Rectal smooth muscle tissue (tissue), 1 donor: ENCODE data around the gene NINL.

Experiments
- H3K27ac ChIP-seq: one replicate; pipeline ENCODE4 v1.7.0; 2013; ENCODE audit warnings: low read depth, low read length, inconsistent platforms
- H3K27me3 ChIP-seq: one replicate; pipeline ENCODE4 v1.7.0; 2013; ENCODE audit warnings: low read length; ENCODE audit not compliant: control insufficient read depth, insufficient read depth
- H3K36me3 ChIP-seq: one replicate; pipeline ENCODE4 v1.7.0; 2013; ENCODE audit warnings: low read length; ENCODE audit not compliant: control insufficient read depth, insufficient read depth
- H3K4me1 ChIP-seq: one replicate; pipeline ENCODE4 v1.7.0; 2013; ENCODE audit warnings: low read length; ENCODE audit not compliant: control insufficient read depth, insufficient read depth
- H3K4me3 ChIP-seq: one replicate; pipeline ENCODE4 v1.7.0; 2013; ENCODE audit warnings: low read length
- H3K9ac ChIP-seq: one replicate; pipeline ENCODE4 v1.7.0; 2013; ENCODE audit warnings: low read length

Gene NINL

GRCh38 chr20:25498280-25498606 lies 87.1 kb downstream of the NINL start:
- H3K4me1 ChIP-seq: no peaks in the 10 kb centered on the region
- peaks cover 3% of the 10 kb centered on the region for H3K36me3 ChIP-seq
- H3K27me3 ChIP-seq: no peaks in the 10 kb centered on the region
- H3K9ac ChIP-seq: no peak overlapping the region
- H3K27ac ChIP-seq: no peak overlapping the region
- no peak overlapping the region for H3K4me3 ChIP-seq

GRCh38 chr20:25497586-25498279 lies 87.6 kb downstream of the NINL start:
- H3K4me3 ChIP-seq: no peak overlapping the region
- H3K27ac ChIP-seq: no peak overlapping the region
- no peaks in the 10 kb centered on the region for H3K4me1 ChIP-seq
- H3K27me3 ChIP-seq: no peaks in the 10 kb centered on the region
- no peak overlapping the region for H3K9ac ChIP-seq
- no peaks in the 10 kb centered on the region for H3K36me3 ChIP-seq

GRCh38 chr20:25496968-25497401 lies 88.3 kb downstream of the NINL start:
- Histone ChIP-seq H3K4me1 (no peaks in the 10 kb centered on the region), H3K4me3 (no peak overlapping the region), H3K27me3 (no peaks in the 10 kb centered on the region), H3K9ac (no peak overlapping the region), H3K36me3 (no peaks in the 10 kb centered on the region), H3K27ac (no peak overlapping the region)

- Histone ChIP-seq H3K4me1 (no peaks in the 10 kb centered on the region), H3K36me3 (no peaks in the 10 kb centered on the region), H3K4me3 (no peak overlapping the region), H3K27ac (no peak overlapping the region), H3K9ac (no peak overlapping the region), H3K27me3 (no peaks in the 10 kb centered on the region)
Observed at GRCh38 chr20:25496165-25496967, 89.0 kb downstream of the NINL start.

GRCh38 chr20:25495189-25495824 lies 90.0 kb downstream of the NINL start:
- H3K36me3 ChIP-seq: no peaks in the 10 kb centered on the region
- no peaks in the 10 kb centered on the region for H3K27me3 ChIP-seq
- no peak overlapping the region for H3K27ac ChIP-seq
- no peak overlapping the region for H3K4me3 ChIP-seq
- H3K9ac ChIP-seq: no peak overlapping the region
- no peaks in the 10 kb centered on the region for H3K4me1 ChIP-seq

GRCh38 chr20:25494506-25495188 lies 90.7 kb downstream of the NINL start:
- H3K4me1 ChIP-seq: no peaks in the 10 kb centered on the region
- H3K4me3 ChIP-seq: no peak overlapping the region
- no peak overlapping the region for H3K27ac ChIP-seq
- H3K36me3 ChIP-seq: no peaks in the 10 kb centered on the region
- H3K27me3 ChIP-seq: no peaks in the 10 kb centered on the region
- H3K9ac ChIP-seq: no peak overlapping the region

- no peak overlapping the region for H3K4me3 ChIP-seq
- no peaks in the 10 kb centered on the region for H3K4me1 ChIP-seq
- H3K36me3 ChIP-seq: no peaks in the 10 kb centered on the region
- no peak overlapping the region for H3K27ac ChIP-seq
- no peak overlapping the region for H3K9ac ChIP-seq
- no peaks in the 10 kb centered on the region for H3K27me3 ChIP-seq
Observed at GRCh38 chr20:25493748-25494505, 91.4 kb downstream of the NINL start.

- Histone ChIP-seq H3K4me3 (no peak overlapping the region), H3K4me1 (no peaks in the 10 kb centered on the region), H3K27ac (no peak overlapping the region), H3K27me3 (no peaks in the 10 kb centered on the region), H3K9ac (no peak overlapping the region), H3K36me3 (no peaks in the 10 kb centered on the region)
Observed at GRCh38 chr20:25493137-25493536, 92.2 kb downstream of the NINL start.

GRCh38 chr20:25491446-25492038 lies 93.8 kb downstream of the NINL start:
- H3K9ac ChIP-seq: no peak overlapping the region
- no peaks in the 10 kb centered on the region for H3K27me3 ChIP-seq
- H3K4me1 ChIP-seq: no peaks in the 10 kb centered on the region
- no peaks in the 10 kb centered on the region for H3K36me3 ChIP-seq
- no peak overlapping the region for H3K4me3 ChIP-seq
- no peak overlapping the region for H3K27ac ChIP-seq

GRCh38 chr20:25490656-25491445 lies 94.5 kb downstream of the NINL start:
- Histone ChIP-seq H3K27ac (no peak overlapping the region), H3K4me1 (no peaks in the 10 kb centered on the region), H3K36me3 (no peaks in the 10 kb centered on the region), H3K4me3 (no peak overlapping the region), H3K9ac (no peak overlapping the region), H3K27me3 (no peaks in the 10 kb centered on the region)

- Histone ChIP-seq H3K4me3 (no peak overlapping the region), H3K27me3 (no peaks in the 10 kb centered on the region), H3K36me3 (no peaks in the 10 kb centered on the region), H3K4me1 (no peaks in the 10 kb centered on the region), H3K9ac (no peak overlapping the region), H3K27ac (no peak overlapping the region)
Observed at GRCh38 chr20:25489221-25489871, 96.0 kb downstream of the NINL start.
